HepG2 (cell line): ENCODE results near the gene BLOC1S1. TPM values are rescaled to one million over a fixed set of nuclear protein-coding genes. Genes with fewer than 3 reads are reported as not detected.
A peak's percentile ranks its signal among the peaks of the same experiment; 100 is the strongest.

Experiments
- CENPX ChIP-seq: sonication (generic); formaldehyde crosslinking; IDR thresholded peaks from 2 replicates; pipeline ENCODE4 v1.9.0; 2021; ENCODE audit warnings: mild to moderate bottlenecking, missing genetic modification reagents, moderate library complexity
- EP300 ChIP-seq, 3 experiments: sonication (generic) in 1 of 3; formaldehyde crosslinking in 1 of 3; IDR thresholded peaks; 2 replicates each; pipeline versions ENCODE4 v1.5.1 to v1.6.1; 2011 to 2020; ENCODE audit warnings: low read depth in 2 of 3, low read length in 2 of 3, borderline replicate concordance in 1 of 3, improper control_type of control experiment in 1 of 3, mild to moderate bottlenecking in 1 of 3, missing genetic modification reagents in 1 of 3, moderate library complexity in 1 of 3
- GATAD2A ChIP-seq: IDR thresholded peaks from 2 replicates; pipeline ENCODE4 v1.6.1; 2016
- HOXA5 ChIP-seq: sonication (generic); formaldehyde crosslinking; IDR thresholded peaks from 2 replicates; pipeline ENCODE4 v1.4.0; 2020; ENCODE audit warnings: missing genetic modification reagents
- JUND ChIP-seq: sonication (generic); formaldehyde crosslinking; IDR thresholded peaks from 2 replicates; pipeline ENCODE4 v1.8.0; 2022; ENCODE audit warnings: mild to moderate bottlenecking, missing genetic modification reagents
- REL ChIP-seq: sonication (generic); formaldehyde crosslinking; conservative IDR thresholded peaks from 2 replicates; pipeline ENCODE4 v1.8.0; 2022; ENCODE audit warnings: mild to moderate bottlenecking, missing genetic modification reagents, moderate library complexity
- REPIN1 ChIP-seq: sonication (generic); formaldehyde crosslinking; IDR thresholded peaks from 2 replicates; pipeline ENCODE4 v1.8.0; 2022; ENCODE audit warnings: missing genetic modification reagents, low read depth, mild to moderate bottlenecking, borderline replicate concordance
- RXRA ChIP-seq: sonication (generic); formaldehyde crosslinking; IDR thresholded peaks from 2 replicates; pipeline ENCODE4 v1.5.1; 2020; ENCODE audit warnings: missing genetic modification reagents
- SOX13 ChIP-seq, 3 experiments: fragments of 450-650 bp in 1 of 3; sonication (generic) in 1 of 3; formaldehyde crosslinking in 1 of 3; IDR thresholded peaks in 2 of 3; conservative IDR thresholded peaks in 1 of 3; 2 replicates each; pipeline versions ENCODE4 v1.5.0 to v1.6.1; 2016 to 2020; ENCODE audit warnings: antibody characterized with exemption in 1 of 3, mild to moderate bottlenecking in 1 of 3, missing compliant biosample characterization in 1 of 3, missing genetic modification reagents in 1 of 3, moderate library complexity in 1 of 3
- SOX6 ChIP-seq, 2 experiments: fragments of 450-650 bp in 1 of 2; sonication (generic) in 1 of 2; formaldehyde crosslinking in 1 of 2; IDR thresholded peaks; 2 replicates each; pipeline versions ENCODE4 v1.4.0 to v1.6.1; 2017 to 2020; ENCODE audit warnings: antibody characterized with exemption in 1 of 2, mild to moderate bottlenecking in 1 of 2, missing genetic modification reagents in 1 of 2
- TBX2 ChIP-seq: sonication (generic); formaldehyde crosslinking; IDR thresholded peaks from 2 replicates; pipeline ENCODE4 v1.5.0; 2020; ENCODE audit warnings: missing genetic modification reagents, mild to moderate bottlenecking, borderline replicate concordance
- TCF7 ChIP-seq: sonication (generic); IDR thresholded peaks from 2 replicates; pipeline ENCODE4 v1.6.1; 2016; ENCODE audit warnings: antibody characterized with exemption, low read depth
- TMF1 ChIP-seq: sonication (generic); formaldehyde crosslinking; IDR thresholded peaks from 2 replicates; pipeline ENCODE4 v1.8.1; 2022; ENCODE audit warnings: low read depth, missing genetic modification reagents
- ZNF142 ChIP-seq: sonication (generic); formaldehyde crosslinking; IDR thresholded peaks from 2 replicates; pipeline ENCODE4 v1.4.0; 2020; ENCODE audit warnings: missing genetic modification reagents
- ZNF17 ChIP-seq: sonication (generic); formaldehyde crosslinking; IDR thresholded peaks from 2 replicates; pipeline ENCODE4 v1.5.0; 2020; ENCODE audit warnings: mild to moderate bottlenecking, missing genetic modification reagents
- ZNF660 ChIP-seq: sonication (generic); formaldehyde crosslinking; IDR thresholded peaks from 2 replicates; pipeline ENCODE4 v1.5.1; 2020; ENCODE audit warnings: mild to moderate bottlenecking, low read depth, missing genetic modification reagents, borderline replicate concordance
- polyA plus RNA-seq, 8 experiments: library from polyadenylated mRNA; depleted of rRNA in 3 of 8; stranded (reverse) in 7 of 8; unstranded in 1 of 8; fragments of >200 nt; fragmentation: Illumina TruSeq in 4 of 8; extraction: Trizol in 4 of 8; gene quantifications; 2 replicates each; pipeline versions ENCODE4 v1.2.1 to v1.2.3, GENCODE V29; 2011 to 2016; ENCODE audit warnings: low read depth in 4 of 8, missing spikeins in 1 of 8, mixed read lengths in 1 of 8; ENCODE audit not compliant: insufficient read depth in 1 of 8
- total RNA-seq, 5 experiments: library from RNA; depleted of rRNA; stranded (reverse); fragments of >200 nt; fragmentation: Illumina TruSeq; extraction: Trizol; gene quantifications; 2 replicates each; pipeline ENCODE4 v1.2.3, GENCODE V29; 2016; ENCODE audit warnings: low read depth in 1 of 5

Gene BLOC1S1
- total and polyA plus RNA-seq, 2 of the 13 experiments (the other 11 are each of a cell fraction or from before 2014, with no cell fraction given), result 55.1 to 95.3 TPM

- TF ChIP-seq ZNF142 (CRISPR knock-in tag) (no peak), SOX6 (IDR thresholded peaks at IDR 0.05) (no peak), SOX6 (CRISPR knock-in tag; IDR thresholded peaks at IDR 0.05) (peak; percentile 41; the same call in 1 of the 2 replicates), EP300 (IDR thresholded peaks at IDR 0.05; ENCODE audit: low read depth in 2 of 2, low read length in 2 of 2) (peak in 1 of 2 experiments; percentile 58; a peak in 1 of 4 replicates), EP300 (CRISPR knock-in tag; IDR thresholded peaks at IDR 0.05; ENCODE audit: borderline replicate concordance) (no peak), ZNF660 (CRISPR knock-in tag) (no peak), TMF1 (CRISPR knock-in tag) (no peak), GATAD2A (CRISPR knock-in tag) (0 out of 2 replicates have a peak, but pooled peaks have one; percentile 29), HOXA5 (CRISPR knock-in tag) (no peak), TCF7 (peak; percentile 86), REL (CRISPR knock-in tag) (no peak), RXRA (peak; percentile 18; the same call in 1 of the 2 replicates), JUND (CRISPR knock-in tag) (no peak), ZNF17 (CRISPR knock-in tag) (no peak), REPIN1 (CRISPR knock-in tag) (0 out of 2 replicates have a peak, but pooled peaks have one; percentile 44), TBX2 (peak; percentile 66), CENPX (CRISPR knock-in tag) (no peak), SOX13 (IDR thresholded peaks at IDR 0.05) (no peak; the same call in 1 of the 2 replicates), SOX13 (CRISPR knock-in tag; conservative IDR thresholded peaks at IDR 0.05 in 1 of 2, IDR thresholded peaks at IDR 0.05 in 1 of 2) (0 out of 4 replicates have a peak, but pooled peaks of 1 of the 2 experiments have one; percentile 30)
These were observed 10.8 kb upstream of the BLOC1S1 start (continued) for GRCh38 chr12:55704824-55705718.
